ENCODE measurements around the gene DUSP22. TPM values are rescaled to one million over a fixed set of nuclear protein-coding genes. Genes with fewer than 3 reads are reported as not detected.
"Not testable (repeated sequence)": the region's sequence is repeated elsewhere in the genome, so short reads cannot be mapped to it uniquely, and the experiment has no call there.

DUSP22 gene
- total RNA-seq, 4 donors from 2014 or later: 67.0 to 97.3 (median 78.0) TPM

- no peak for ATAC-seq
- no peak overlapping the region for H3K4me3 ChIP-seq
- 67 to 75% methylated on average over 10 of the region's 10 CpGs for WGBS, 2 donors (ENCODE audit: low coverage in 1 of 2)
- no peak for TF ChIP-seq POLR2A (IDR thresholded peaks at IDR 0.05)
- no peak for TF ChIP-seq EP300 (IDR thresholded peaks at IDR 0.05)
- no peak for TF ChIP-seq CTCF (IDR thresholded peaks at IDR 0.05)
- TF ChIP-seq POLR2AphosphoS5 (IDR thresholded peaks at IDR 0.05): no peak
- H3K27me3 ChIP-seq: peaks cover 88% of the 10 kb centered on the region
- H3K9me3 ChIP-seq: no peaks in the 10 kb centered on the region
- H3K27ac ChIP-seq: no peak overlapping the region
- H3K4me1 ChIP-seq: peaks cover 0 to 7% (median 0%) of the 10 kb centered on the region in 3 donors
- no peaks in the 10 kb centered on the region for H3K36me3 ChIP-seq
These were observed 84.7 kb downstream of the DUSP22 start for GRCh38 chr6:376827-377640.

GRCh38 chr6:377641-378020 lies 85.3 kb downstream of the DUSP22 start:
- not testable (repeated sequence) for H3K9me3 ChIP-seq, H3K36me3 ChIP-seq, H3K27ac ChIP-seq, H3K4me3 ChIP-seq, ATAC-seq, H3K4me1 ChIP-seq
- WGBS, 2 donors (ENCODE audit: low coverage in 1 of 2): 80 to 85% methylated on average over 13 of the region's 13 CpGs
- peaks cover 88% of the 10 kb centered on the region for H3K27me3 ChIP-seq

- H3K4me1 ChIP-seq: peaks cover 0 to 7% (median 0%) of the 10 kb centered on the region in 3 donors
- H3K27ac ChIP-seq: no peak overlapping the region
- no peak overlapping the region for H3K4me3 ChIP-seq
- WGBS, 2 donors (ENCODE audit: low coverage in 1 of 2): 82 to 84% methylated on average over 24 of the region's 24 CpGs
- no peaks in the 10 kb centered on the region for H3K9me3 ChIP-seq
- H3K36me3 ChIP-seq: no peaks in the 10 kb centered on the region
- peaks cover 87% of the 10 kb centered on the region for H3K27me3 ChIP-seq
- no peak for ATAC-seq
- no peak for TF ChIP-seq POLR2A (IDR thresholded peaks at IDR 0.05)
- TF ChIP-seq CTCF (IDR thresholded peaks at IDR 0.05): no peak
- no peak for TF ChIP-seq EP300 (IDR thresholded peaks at IDR 0.05)
- no peak for TF ChIP-seq POLR2AphosphoS5 (IDR thresholded peaks at IDR 0.05)
These were observed 86.0 kb downstream of the DUSP22 start for GRCh38 chr6:378090-378957.

- peaks cover 85% of the 10 kb centered on the region for H3K27me3 ChIP-seq
- WGBS, 2 donors (ENCODE audit: low coverage in 1 of 2): 72 to 79% methylated on average over 10 to 11 of the region's 11 CpGs
These were observed 86.7 kb downstream of the DUSP22 start for GRCh38 chr6:378958-379409.

More at GRCh38 chr6:378958-379409, 86.7 kb downstream of the DUSP22 start:
- Histone ChIP-seq H3K4me3 (no peak overlapping the region), H3K9me3 (no peaks in the 10 kb centered on the region), H3K27ac (no peak overlapping the region), H3K36me3 (no peaks in the 10 kb centered on the region), H3K4me1 (peaks cover 0 to 2% (median 0%) of the 10 kb centered on the region in 3 donors)
- TF ChIP-seq CTCF (IDR thresholded peaks at IDR 0.05): no peak
- TF ChIP-seq POLR2AphosphoS5 (IDR thresholded peaks at IDR 0.05): no peak
- no peak for TF ChIP-seq EP300 (IDR thresholded peaks at IDR 0.05)
- no peak for TF ChIP-seq POLR2A (IDR thresholded peaks at IDR 0.05)
- no peak for ATAC-seq
